Measurements from ENCODE around the gene GSE1.
A peak's percentile ranks its signal among the peaks of the same experiment; 100 is the strongest.

GSE1 gene

DNA sequence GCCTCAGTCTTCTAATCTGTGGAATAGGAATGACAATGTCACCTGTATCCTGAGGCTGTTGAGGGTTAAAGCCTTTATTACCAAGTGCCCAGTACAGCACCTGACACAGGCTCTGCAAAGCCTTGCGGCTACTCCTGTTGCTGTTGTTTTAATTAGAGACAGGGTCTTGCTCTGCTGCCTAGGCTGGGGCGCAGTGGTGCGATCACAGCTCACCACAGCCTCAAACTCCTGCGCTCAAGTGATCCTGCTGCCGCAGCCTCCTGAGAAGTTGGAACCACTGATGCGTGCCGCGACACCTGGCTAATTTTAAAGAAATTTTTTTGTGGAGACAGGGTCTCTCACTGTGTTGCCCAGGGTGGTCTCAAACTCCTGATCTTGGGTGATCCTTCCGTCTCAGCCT, 5.4 kb downstream of the GSE1 start:
- TF ChIP-seq, protein P1, sequence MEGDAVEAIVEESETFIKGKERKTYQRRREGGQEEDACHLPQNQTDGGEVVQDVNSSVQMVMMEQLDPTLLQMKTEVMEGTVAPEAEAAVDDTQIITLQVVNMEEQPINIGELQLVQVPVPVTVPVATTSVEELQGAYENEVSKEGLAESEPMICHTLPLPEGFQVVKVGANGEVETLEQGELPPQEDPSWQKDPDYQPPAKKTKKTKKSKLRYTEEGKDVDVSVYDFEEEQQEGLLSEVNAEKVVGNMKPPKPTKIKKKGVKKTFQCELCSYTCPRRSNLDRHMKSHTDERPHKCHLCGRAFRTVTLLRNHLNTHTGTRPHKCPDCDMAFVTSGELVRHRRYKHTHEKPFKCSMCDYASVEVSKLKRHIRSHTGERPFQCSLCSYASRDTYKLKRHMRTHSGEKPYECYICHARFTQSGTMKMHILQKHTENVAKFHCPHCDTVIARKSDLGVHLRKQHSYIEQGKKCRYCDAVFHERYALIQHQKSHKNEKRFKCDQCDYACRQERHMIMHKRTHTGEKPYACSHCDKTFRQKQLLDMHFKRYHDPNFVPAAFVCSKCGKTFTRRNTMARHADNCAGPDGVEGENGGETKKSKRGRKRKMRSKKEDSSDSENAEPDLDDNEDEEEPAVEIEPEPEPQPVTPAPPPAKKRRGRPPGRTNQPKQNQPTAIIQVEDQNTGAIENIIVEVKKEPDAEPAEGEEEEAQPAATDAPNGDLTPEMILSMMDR (conservative IDR thresholded peaks at IDR 0.05) = no peak
- peak overlapping the region; percentile 99 for H3K27ac ChIP-seq

DNA sequence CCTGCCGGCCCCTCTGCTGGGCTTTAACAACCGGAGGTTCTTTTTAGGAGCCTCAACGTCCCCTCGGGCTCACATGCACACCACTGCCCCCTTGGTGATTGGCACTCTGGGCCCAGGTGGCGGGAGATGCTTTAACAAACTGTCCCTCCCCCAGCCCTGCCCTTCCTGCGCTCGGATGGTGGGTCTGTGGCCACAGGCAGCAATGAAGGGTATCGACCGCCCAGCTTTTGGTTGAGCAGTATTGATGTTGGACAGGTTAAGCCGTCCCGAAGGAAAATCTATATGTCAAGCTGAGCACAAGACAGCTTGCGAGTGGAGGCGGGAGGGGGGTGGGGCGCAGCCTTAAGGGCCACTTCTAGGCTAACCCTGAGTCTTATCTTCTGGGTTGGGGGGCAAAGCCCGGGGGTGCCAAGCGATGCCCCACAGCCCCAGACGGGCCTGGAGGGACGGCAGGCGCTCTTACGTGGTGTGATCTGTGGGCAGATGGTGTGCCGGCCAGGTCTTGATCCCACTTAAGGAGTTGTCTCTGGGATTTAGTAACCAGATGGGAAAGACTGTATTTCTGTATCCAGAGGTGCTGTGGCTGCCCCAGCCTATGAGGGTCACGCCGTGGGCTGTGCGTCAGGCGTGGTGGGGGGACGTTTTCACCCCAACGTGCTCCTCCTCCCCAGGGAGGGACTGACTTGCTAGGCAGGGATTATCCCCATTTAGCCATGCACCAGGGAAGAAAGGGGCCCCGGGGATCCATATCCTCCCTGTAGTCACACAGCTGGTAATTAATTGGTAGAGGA, 6.2 kb downstream of the GSE1 start:
- H3K27ac ChIP-seq = peak overlapping the region; percentile 99
- TF ChIP-seq, protein P1 (conservative IDR thresholded peaks at IDR 0.05) = no peak
- TF ChIP-seq ZFX (IDR thresholded peaks at IDR 0.05) = no peak

DNA sequence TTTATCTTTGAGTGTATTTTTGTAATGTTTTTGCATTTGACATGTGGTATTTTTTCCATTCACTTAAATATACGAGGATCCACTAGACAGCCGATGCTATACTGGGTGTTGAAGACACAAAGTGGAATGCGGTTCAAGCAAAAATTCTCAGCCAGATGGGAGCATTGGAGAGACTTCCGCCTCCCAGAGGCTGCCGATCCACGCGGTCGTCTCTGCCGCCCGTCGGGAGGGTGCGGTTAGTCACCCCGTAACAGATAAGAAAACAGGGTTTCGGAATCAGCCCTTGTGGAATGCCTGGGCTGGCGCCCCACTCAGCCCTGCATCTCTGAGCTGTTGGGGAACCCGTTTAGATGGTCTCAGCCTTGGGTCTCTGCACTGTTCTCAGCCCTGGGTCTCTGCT, 7.3 kb downstream of the GSE1 start:
- TF ChIP-seq ZFX (IDR thresholded peaks at IDR 0.05) = no peak
- TF ChIP-seq, protein P1 (conservative IDR thresholded peaks at IDR 0.05) = no peak
- peak overlapping the region; percentile 99 for H3K27ac ChIP-seq

DNA sequence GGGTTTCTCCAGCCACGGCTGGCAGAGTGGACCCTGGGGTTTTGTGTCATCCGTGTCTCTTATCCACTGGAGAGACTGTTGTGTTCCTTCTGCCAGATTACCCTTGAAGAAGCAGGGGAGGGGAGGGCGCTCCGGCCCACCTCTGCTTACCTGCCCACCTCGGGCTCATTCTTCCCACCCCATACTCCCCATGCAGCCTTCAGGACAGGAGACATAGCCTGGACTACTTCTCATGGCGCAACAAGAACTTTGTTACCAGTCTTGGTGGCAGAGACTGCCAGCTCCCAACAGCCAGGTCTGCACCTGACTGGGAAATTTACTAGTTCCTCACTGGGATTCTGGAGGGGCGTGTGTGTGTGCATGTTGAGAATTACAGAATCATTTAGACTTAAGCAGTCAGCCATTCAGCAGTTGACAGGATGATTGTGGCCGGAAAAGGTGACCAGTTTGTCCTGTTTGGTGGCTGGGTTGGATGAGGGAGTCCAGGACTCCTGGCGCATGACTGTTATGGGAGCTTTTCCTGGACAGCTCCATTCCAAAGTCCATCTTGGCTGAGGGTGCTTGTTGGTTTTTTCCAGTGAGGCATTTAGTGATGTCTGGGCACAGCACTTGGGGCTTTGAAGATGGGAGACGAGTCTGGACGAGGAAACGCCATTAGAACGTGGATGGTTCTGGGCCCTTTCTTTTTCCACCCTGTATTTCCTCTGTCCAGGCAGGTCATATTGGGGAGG, 8.7 kb downstream of the GSE1 start:
- peak overlapping the region; percentile 99 for H3K27ac ChIP-seq
- TF ChIP-seq ZFX (IDR thresholded peaks at IDR 0.05) = no peak
- TF ChIP-seq, protein P1 (conservative IDR thresholded peaks at IDR 0.05) = no peak

DNA sequence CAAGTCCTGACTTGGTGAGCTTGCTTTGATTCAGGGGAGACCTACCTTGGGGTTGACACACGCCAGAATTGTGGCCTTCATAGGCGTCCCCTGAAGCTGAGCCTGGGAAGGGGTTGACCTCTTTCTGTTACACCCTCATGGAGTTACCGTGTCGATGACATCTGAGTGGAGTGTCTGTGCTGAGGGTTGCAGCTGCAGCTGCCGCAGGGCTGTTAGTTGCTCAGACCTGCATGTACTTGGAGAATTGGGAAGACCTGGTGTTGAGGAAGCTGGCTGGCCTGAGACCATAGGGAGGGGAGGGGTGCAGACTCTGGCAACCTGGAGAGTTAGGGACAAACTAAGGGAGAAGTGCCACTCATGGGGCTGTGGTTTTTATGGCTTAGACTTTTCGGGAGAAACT, 9.6 kb downstream of the GSE1 start:
- TF ChIP-seq, protein P1 (conservative IDR thresholded peaks at IDR 0.05) = no peak
- TF ChIP-seq ZFX (IDR thresholded peaks at IDR 0.05) = no peak
- peak overlapping the region; percentile 99 for H3K27ac ChIP-seq

DNA sequence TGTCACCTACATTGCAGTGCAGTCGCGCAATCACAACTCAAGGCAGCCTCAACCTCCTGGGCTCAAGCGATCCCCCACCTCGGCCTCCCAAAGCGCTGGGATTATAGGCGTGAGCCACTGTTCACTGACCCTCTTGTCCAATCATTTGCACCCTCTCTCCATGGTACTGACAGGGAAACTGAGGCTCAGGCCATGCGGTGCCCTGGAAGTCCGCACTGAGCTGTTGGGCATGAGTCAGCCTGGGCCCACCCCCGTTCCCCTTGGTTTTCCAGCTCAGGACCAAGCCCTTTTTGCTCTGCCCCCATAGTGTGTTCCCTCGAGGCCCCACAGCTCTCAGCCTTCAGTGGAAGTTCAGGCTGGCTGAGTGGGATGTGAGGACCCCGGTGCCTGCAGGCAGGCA, 10.1 kb downstream of the GSE1 start:
- no peak overlapping the region; the same call in 1 of the 2 replicates for H3K27ac ChIP-seq
- TF ChIP-seq, protein P1 (conservative IDR thresholded peaks at IDR 0.05) = no peak
- TF ChIP-seq ZFX (IDR thresholded peaks at IDR 0.05) = no peak

DNA sequence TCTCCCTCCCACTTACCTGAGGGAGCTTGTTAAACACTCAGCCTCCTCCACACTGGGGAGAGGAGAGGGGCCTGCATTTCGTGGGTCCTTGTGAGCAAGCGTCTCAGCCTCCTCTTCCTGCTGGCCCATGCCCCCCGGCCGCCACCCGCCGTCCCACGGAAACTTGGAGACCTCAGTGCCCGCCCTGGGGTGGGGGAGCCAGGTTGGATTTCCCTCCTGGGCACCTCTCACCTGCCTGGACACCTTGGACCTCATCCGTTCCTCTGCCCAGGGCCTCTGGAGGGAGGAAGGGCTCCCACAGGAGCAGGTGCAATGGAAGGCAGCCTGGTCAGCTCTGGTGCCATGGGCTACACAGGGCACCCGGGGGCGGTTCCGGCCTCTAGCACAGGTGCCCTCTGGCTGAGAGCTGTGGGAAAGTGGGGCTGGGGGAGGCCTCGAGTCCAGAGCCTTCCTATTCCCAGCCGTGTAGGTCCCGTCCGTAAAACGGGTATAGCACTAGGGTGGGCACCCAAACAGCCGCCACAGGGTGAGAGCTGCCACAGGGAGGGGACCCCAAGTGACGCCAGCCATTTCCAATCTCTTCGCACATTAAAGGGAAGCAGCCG, 11.0 kb downstream of the GSE1 start:
- no peak for TF ChIP-seq ZFX (IDR thresholded peaks at IDR 0.05)
- TF ChIP-seq, protein P1 (conservative IDR thresholded peaks at IDR 0.05) = no peak
- H3K27ac ChIP-seq = no peak overlapping the region; the same call in 1 of the 2 replicates

All from C4-2B (cell line).